GM12878 (cell line): ENCODE results near the gene ARL11. TPM values are rescaled to one million over a fixed set of nuclear protein-coding genes. Genes with fewer than 3 reads are reported as not detected.

Source experiments
- ATAC-seq: fragments of 200-7000 bp; cut with Tn5 transposase; 3 replicates; pipeline ENCODE4 v1.9.1; 2020; ENCODE audit warnings: mild to moderate bottlenecking, moderate library complexity
- BruUV-seq: library from RNA; stranded (reverse); fragments of 400-500 nt; replicated peaks from 2 replicates; lab custom pipeline; 2021; lab: Mats Ljungman, UMichigan
- CTCF ChIA-PET: fragments of 300-600 bp; sonication (Branson Sonifier 250); formaldehyde crosslinking; extraction: SDS; loops from one replicate; lab custom pipeline; 2021; ENCODE audit warnings: inconsistent platforms; lab: Yijun Ruan, JAX
- POLR2A ChIA-PET: fragments of 350-600 bp; formaldehyde crosslinking; extraction: SDS; loops from one replicate; lab custom pipeline; 2021; ENCODE audit warnings: inconsistent platforms; lab: Charles Lee
- RAD21 ChIA-PET: fragments of 300-600 bp; sonication (Branson Sonifier 250); formaldehyde crosslinking; loops from one replicate; lab custom pipeline; 2023; ENCODE audit warnings: antibody characterized with exemption; ENCODE audit not compliant: unreplicated experiment; lab: Charles Lee
- SMC1A ChIA-PET: fragments of 300-600 bp; sonication (Branson Sonifier 250); formaldehyde crosslinking; loops from one replicate; lab custom pipeline; 2023; ENCODE audit not compliant: unreplicated experiment, uncharacterized antibody; lab: Charles Lee
- DNase-seq: peaks from one replicate; pipeline ENCODE4 v3.0.0-alpha.2; 2011; ENCODE audit warnings: low read depth, low spot score
- FAIRE-seq: peaks from 3 replicates; lab custom pipeline; 2011; peaks lifted over from hg19 to GRCh38; lab: Jason Lieb, UNC
- H2AFZ ChIP-seq: 2 replicates; pipeline ENCODE4 v1.6.0; 2011; ENCODE audit warnings: low read depth, low read length, control low read depth; ENCODE audit not compliant: control insufficient read depth
- H3K27ac ChIP-seq: 2 replicates; pipeline ENCODE4 v1.5.1; 2011; ENCODE audit warnings: control low read depth; ENCODE audit not compliant: control insufficient read depth, insufficient read depth
- H3K27me3 ChIP-seq, 2 experiments: replicated peaks in 1 of 2; 2 replicates each; pipeline versions ENCODE4 v1.6.0 to v1.6.1; 2011; ENCODE audit warnings: low read length in 1 of 2; ENCODE audit not compliant: control insufficient read depth in 2 of 2, insufficient read depth in 2 of 2
- H3K36me3 ChIP-seq, 2 experiments: 2 replicates each; pipeline ENCODE4 v1.5.1; 2011; ENCODE audit warnings: low read length in 1 of 2; ENCODE audit not compliant: control insufficient read depth in 2 of 2, insufficient read depth in 2 of 2
- H3K4me1 ChIP-seq: 2 replicates; pipeline ENCODE4 v1.6.1; 2011; ENCODE audit warnings: mild to moderate bottlenecking, low read length, moderate library complexity, mixed read lengths; ENCODE audit not compliant: control insufficient read depth, insufficient read depth
- H3K4me2 ChIP-seq: 2 replicates; pipeline ENCODE4 v1.6.0; 2011; ENCODE audit warnings: control low read depth; ENCODE audit not compliant: control insufficient read depth, insufficient read depth
- H3K4me3 ChIP-seq: fragments of 200-600 bp; sonication (generic); 2 replicates; pipeline ENCODE4 v1.5.1; 2016
- H3K79me2 ChIP-seq: 2 replicates; pipeline ENCODE4 v1.6.0; 2011; ENCODE audit warnings: low read length; ENCODE audit not compliant: control insufficient read depth, insufficient read depth
- H3K9ac ChIP-seq: 2 replicates; pipeline ENCODE4 v1.8.0; 2011; ENCODE audit warnings: low read length, control low read depth, mixed read lengths; ENCODE audit not compliant: control insufficient read depth, insufficient read depth
- H3K9me3 ChIP-seq: replicated peaks from 3 replicates; pipeline ENCODE4 v1.5.1; 2011; ENCODE audit warnings: mild to moderate bottlenecking, low read length; ENCODE audit not compliant: control insufficient read depth, insufficient read depth
- H4K20me1 ChIP-seq: 2 replicates; pipeline ENCODE4 v1.6.0; 2011; ENCODE audit not compliant: control insufficient read depth, insufficient read depth
- EED ChIP-seq: sonication (generic); IDR thresholded peaks from 2 replicates; pipeline ENCODE4 v1.6.1; 2016; ENCODE audit warnings: antibody characterized with exemption, low read depth
- FOXK2 ChIP-seq: fragments of 450-650 bp; IDR thresholded peaks from 2 replicates; pipeline ENCODE4 v1.6.1; 2017; ENCODE audit warnings: mild to moderate bottlenecking, moderate library complexity
- HDGF ChIP-seq: fragments of 450-650 bp; IDR thresholded peaks from 2 replicates; pipeline ENCODE4 v1.6.1; 2016; ENCODE audit warnings: antibody characterized with exemption
- KAT2A ChIP-seq: conservative IDR thresholded peaks from 2 replicates; pipeline ENCODE4 v1.6.1; 2011; ENCODE audit warnings: low read depth, low read length; ENCODE audit not compliant: control insufficient read depth
- MTA3 ChIP-seq: IDR thresholded peaks from 2 replicates; pipeline ENCODE4 v1.6.1; 2012; ENCODE audit warnings: low read length, inconsistent platforms, borderline replicate concordance
- NR2C2 ChIP-seq: IDR thresholded peaks from 2 replicates; pipeline ENCODE4 v1.6.1; 2011; ENCODE audit warnings: borderline replicate concordance, low read depth; ENCODE audit not compliant: control insufficient read depth, insufficient read length
- SIN3A ChIP-seq: IDR thresholded peaks from 2 replicates; pipeline ENCODE4 v1.6.1; 2012; ENCODE audit warnings: low read depth, low read length, improper control_type of control experiment
- STAT3 ChIP-seq: IDR thresholded peaks from 2 replicates; pipeline ENCODE4 v1.6.1; 2011; ENCODE audit warnings: low read depth, low read length, improper control_type of control experiment
- TCF7 ChIP-seq: IDR thresholded peaks from 2 replicates; pipeline ENCODE4 v1.6.1; 2014; ENCODE audit warnings: antibody characterized with exemption, borderline replicate concordance
- ZNF217 ChIP-seq: fragments of 450-650 bp; IDR thresholded peaks from 2 replicates; pipeline ENCODE4 v1.6.1; 2017; ENCODE audit warnings: antibody characterized with exemption, mild to moderate bottlenecking
- in situ Hi-C: fragments of 300-500 bp; cut with MboI; formaldehyde crosslinking; loops from 9 replicates; pipeline ENCODE4 v1.14.3; 2018; ENCODE audit warnings: mixed read lengths
- intact Hi-C: fragments of 100-400 bp; cut with micrococcal nuclease; formaldehyde crosslinking; loops from one replicate; pipeline ENCODE4 v1.14.2; 2022; ENCODE audit not compliant: unreplicated experiment
- polyA plus RNA-seq, 11 experiments: library from polyadenylated mRNA; depleted of rRNA in 4 of 11; unstranded in 6 of 11; stranded (reverse) in 5 of 11; fragments of >200 nt; fragmentation: Nextera tagmentation in 4 of 11; fragmentation: Illumina TruSeq in 1 of 11; extraction: Ambion mirVana in 4 of 11; extraction: Trizol in 1 of 11; gene quantifications; 1 replicate in 1 of 11; 2 replicates in 10 of 11; pipeline versions ENCODE4 v1.2.1 to v1.2.3, GENCODE V29; 2011 to 2016; ENCODE audit warnings: inconsistent platforms in 2 of 11, missing spikeins in 2 of 11, low read depth in 1 of 11
- total RNA-seq, 4 experiments: library from RNA; depleted of rRNA in 3 of 4; stranded (reverse); fragments of >200 nt in 3 of 4; fragmentation: Illumina TruSeq in 1 of 4; extraction: Trizol in 1 of 4; gene quantifications; 2 replicates each; pipeline versions ENCODE4 v1.2.1 to v1.2.3, GENCODE V29; 2013 to 2021
- TF ChIP-seq, protein P1 (sequence below): fragments of 450-650 bp; IDR thresholded peaks from 2 replicates; pipeline ENCODE4 v1.6.1; 2017; ENCODE audit warnings: low read depth, mild to moderate bottlenecking, moderate library complexity
- TF ChIP-seq, protein P2 (sequence below): fragments of 150-350 bp; IDR thresholded peaks from 2 replicates; pipeline ENCODE4 v1.6.1; 2016; ENCODE audit warnings: low read depth, low read length
- TF ChIP-seq, protein P3 (sequence below): fragments of 450-650 bp; formaldehyde crosslinking; IDR thresholded peaks from 2 replicates; pipeline ENCODE4 v1.4.0; 2020; ENCODE audit warnings: mild to moderate bottlenecking, moderate library complexity
- TF ChIP-seq, protein P4 (sequence below): fragments of 450-650 bp; IDR thresholded peaks from 2 replicates; pipeline ENCODE4 v1.6.1; 2016; ENCODE audit warnings: mild to moderate bottlenecking

ARL11 gene
- total and polyA plus RNA-seq, 10 of the 15 experiments (the other 5 are each of a cell fraction or from before 2014, with no cell fraction given): 2.0 to 7.2 (median 4.4) TPM

DNA sequence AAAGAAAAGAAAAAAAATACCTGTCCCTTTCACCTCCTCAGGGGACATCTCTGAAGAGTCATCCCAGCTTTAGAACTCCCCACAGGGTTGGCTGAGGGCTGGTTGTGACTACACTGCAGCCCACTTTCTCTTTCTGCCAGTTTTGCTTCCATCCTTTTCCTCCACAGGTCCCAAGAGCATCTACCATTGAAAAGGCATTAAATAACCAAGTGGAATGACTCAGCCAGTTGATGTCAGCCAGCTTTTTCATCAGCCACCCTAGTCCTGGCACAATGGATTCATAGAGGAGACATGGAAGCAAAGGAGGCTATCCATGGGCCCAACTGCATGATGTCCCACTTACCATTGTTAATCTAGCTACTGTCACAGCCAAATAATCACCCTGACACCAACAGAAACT is 33.7 kb upstream of the ARL11 start:
- CTCF ChIA-PET: interaction anchor here (0.6 to 0.7 kb wide), 3 partner anchors 8 to 851 kb away, joined by 3 read pairs; no protein-coding TSS in a partner anchor
- intact Hi-C loops (no loop called here), in situ Hi-C loops (no loop called here)
- DNase-seq (no peak), FAIRE-seq (no peak), ATAC-seq (no peak)
- Histone ChIP-seq H3K4me1 (no peaks in the 10 kb centered on the region), H4K20me1 (no peaks in the 10 kb centered on the region), H3K4me3 (no peak overlapping the region), H3K79me2 (no peaks in the 10 kb centered on the region), H2AFZ (no peak overlapping the region), H3K27ac (no peak overlapping the region), H3K4me2 (no peak overlapping the region), H3K9ac (no peak overlapping the region), H3K9me3 (no peaks in the 10 kb centered on the region), H3K27me3 (no peaks in the 10 kb centered on the region), H3K36me3 (no peaks in the 10 kb centered on the region)
- SMC1A ChIA-PET: interaction anchor here (0.7 kb wide), 1 partner anchor 256 kb away, joined by 3 read pairs; no protein-coding TSS in a partner anchor
- POLR2A ChIA-PET: interaction anchor here (0.6 kb wide), 1 partner anchor 83 kb away, joined by 3 read pairs; no protein-coding TSS in a partner anchor
- RAD21 ChIA-PET: no interaction called here
- BruUV-seq: no TSS peak
- TF ChIP-seq EED: no peak
- TF ChIP-seq MTA3: no peak
- no peak for TF ChIP-seq ZNF217
- TF ChIP-seq KAT2A: no peak
- TF ChIP-seq, protein P1, sequence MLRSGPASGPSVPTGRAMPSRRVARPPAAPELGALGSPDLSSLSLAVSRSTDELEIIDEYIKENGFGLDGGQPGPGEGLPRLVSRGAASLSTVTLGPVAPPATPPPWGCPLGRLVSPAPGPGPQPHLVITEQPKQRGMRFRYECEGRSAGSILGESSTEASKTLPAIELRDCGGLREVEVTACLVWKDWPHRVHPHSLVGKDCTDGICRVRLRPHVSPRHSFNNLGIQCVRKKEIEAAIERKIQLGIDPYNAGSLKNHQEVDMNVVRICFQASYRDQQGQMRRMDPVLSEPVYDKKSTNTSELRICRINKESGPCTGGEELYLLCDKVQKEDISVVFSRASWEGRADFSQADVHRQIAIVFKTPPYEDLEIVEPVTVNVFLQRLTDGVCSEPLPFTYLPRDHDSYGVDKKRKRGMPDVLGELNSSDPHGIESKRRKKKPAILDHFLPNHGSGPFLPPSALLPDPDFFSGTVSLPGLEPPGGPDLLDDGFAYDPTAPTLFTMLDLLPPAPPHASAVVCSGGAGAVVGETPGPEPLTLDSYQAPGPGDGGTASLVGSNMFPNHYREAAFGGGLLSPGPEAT: no peak
- TF ChIP-seq, protein P2, sequence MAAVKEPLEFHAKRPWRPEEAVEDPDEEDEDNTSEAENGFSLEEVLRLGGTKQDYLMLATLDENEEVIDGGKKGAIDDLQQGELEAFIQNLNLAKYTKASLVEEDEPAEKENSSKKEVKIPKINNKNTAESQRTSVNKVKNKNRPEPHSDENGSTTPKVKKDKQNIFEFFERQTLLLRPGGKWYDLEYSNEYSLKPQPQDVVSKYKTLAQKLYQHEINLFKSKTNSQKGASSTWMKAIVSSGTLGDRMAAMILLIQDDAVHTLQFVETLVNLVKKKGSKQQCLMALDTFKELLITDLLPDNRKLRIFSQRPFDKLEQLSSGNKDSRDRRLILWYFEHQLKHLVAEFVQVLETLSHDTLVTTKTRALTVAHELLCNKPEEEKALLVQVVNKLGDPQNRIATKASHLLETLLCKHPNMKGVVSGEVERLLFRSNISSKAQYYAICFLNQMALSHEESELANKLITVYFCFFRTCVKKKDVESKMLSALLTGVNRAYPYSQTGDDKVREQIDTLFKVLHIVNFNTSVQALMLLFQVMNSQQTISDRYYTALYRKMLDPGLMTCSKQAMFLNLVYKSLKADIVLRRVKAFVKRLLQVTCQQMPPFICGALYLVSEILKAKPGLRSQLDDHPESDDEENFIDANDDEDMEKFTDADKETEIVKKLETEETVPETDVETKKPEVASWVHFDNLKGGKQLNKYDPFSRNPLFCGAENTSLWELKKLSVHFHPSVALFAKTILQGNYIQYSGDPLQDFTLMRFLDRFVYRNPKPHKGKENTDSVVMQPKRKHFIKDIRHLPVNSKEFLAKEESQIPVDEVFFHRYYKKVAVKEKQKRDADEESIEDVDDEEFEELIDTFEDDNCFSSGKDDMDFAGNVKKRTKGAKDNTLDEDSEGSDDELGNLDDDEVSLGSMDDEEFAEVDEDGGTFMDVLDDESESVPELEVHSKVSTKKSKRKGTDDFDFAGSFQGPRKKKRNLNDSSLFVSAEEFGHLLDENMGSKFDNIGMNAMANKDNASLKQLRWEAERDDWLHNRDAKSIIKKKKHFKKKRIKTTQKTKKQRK: no peak
- TF ChIP-seq, protein P3, sequence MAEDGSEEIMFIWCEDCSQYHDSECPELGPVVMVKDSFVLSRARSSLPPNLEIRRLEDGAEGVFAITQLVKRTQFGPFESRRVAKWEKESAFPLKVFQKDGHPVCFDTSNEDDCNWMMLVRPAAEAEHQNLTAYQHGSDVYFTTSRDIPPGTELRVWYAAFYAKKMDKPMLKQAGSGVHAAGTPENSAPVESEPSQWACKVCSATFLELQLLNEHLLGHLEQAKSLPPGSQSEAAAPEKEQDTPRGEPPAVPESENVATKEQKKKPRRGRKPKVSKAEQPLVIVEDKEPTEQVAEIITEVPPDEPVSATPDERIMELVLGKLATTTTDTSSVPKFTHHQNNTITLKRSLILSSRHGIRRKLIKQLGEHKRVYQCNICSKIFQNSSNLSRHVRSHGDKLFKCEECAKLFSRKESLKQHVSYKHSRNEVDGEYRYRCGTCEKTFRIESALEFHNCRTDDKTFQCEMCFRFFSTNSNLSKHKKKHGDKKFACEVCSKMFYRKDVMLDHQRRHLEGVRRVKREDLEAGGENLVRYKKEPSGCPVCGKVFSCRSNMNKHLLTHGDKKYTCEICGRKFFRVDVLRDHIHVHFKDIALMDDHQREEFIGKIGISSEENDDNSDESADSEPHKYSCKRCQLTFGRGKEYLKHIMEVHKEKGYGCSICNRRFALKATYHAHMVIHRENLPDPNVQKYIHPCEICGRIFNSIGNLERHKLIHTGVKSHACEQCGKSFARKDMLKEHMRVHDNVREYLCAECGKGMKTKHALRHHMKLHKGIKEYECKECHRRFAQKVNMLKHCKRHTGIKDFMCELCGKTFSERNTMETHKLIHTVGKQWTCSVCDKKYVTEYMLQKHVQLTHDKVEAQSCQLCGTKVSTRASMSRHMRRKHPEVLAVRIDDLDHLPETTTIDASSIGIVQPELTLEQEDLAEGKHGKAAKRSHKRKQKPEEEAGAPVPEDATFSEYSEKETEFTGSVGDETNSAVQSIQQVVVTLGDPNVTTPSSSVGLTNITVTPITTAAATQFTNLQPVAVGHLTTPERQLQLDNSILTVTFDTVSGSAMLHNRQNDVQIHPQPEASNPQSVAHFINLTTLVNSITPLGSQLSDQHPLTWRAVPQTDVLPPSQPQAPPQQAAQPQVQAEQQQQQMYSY (CRISPR knock-in tag): no peak
- TF ChIP-seq STAT3: no peak
- TF ChIP-seq HDGF: no peak
- no peak for TF ChIP-seq TCF7
- TF ChIP-seq NR2C2: no peak
- TF ChIP-seq SIN3A: no peak
- TF ChIP-seq, protein P4, sequence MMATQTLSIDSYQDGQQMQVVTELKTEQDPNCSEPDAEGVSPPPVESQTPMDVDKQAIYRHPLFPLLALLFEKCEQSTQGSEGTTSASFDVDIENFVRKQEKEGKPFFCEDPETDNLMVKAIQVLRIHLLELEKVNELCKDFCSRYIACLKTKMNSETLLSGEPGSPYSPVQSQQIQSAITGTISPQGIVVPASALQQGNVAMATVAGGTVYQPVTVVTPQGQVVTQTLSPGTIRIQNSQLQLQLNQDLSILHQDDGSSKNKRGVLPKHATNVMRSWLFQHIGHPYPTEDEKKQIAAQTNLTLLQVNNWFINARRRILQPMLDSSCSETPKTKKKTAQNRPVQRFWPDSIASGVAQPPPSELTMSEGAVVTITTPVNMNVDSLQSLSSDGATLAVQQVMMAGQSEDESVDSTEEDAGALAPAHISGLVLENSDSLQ: no peak
- TF ChIP-seq FOXK2: no peak
